Measurements from ENCODE around the gene QRICH2. TPM values are rescaled to one million over a fixed set of nuclear protein-coding genes. Genes with fewer than 3 reads are reported as not detected.

Gene QRICH2
- total and polyA plus RNA-seq, 9 of the 15 experiments (the other 6 are each of a cell fraction or from before 2014, with no cell fraction given) = 0.03 to 1.6 (median 0.81) TPM

- FAIRE-seq (no peak), DNase-seq (ENCODE audit: extremely low read depth in 1 of 4, low spot score in 3 of 4) (peak in 1 of 4 experiments; percentile 61), ATAC-seq (peak; percentile 38)
- H3K4me1 ChIP-seq (replicated peaks in 1 of 2; ENCODE audit: control insufficient read depth in 2 of 2, insufficient read depth in 2 of 2, low read length in 2 of 2) = peaks cover 23 to 26% of the 10 kb centered on the region in 2 experiments; a peak in 4 of 5 replicates
- H4K20me1 ChIP-seq (replicated peaks; ENCODE audit: control insufficient read depth, insufficient read depth, low read length) = no peaks in the 10 kb centered on the region
- H3K9me1 ChIP-seq (ENCODE audit: control insufficient read depth, insufficient read depth, low read length) = no peaks in the 10 kb centered on the region
- in situ Hi-C loops (cut with MboI) (no loop called here), intact Hi-C loops (cut with micrococcal nuclease) (loop anchor here (2.0 kb wide), 1 partner anchor 39 kb away; no protein-coding TSS in a partner anchor)
- H3K36me3 ChIP-seq (ENCODE audit: control insufficient read depth, insufficient read depth, low read length) = peaks cover 9% of the 10 kb centered on the region; the same call in 2 of the 3 replicates
- H3K27ac ChIP-seq (ENCODE audit: extremely low read depth, low read depth, low read length) = peak overlapping the region; percentile 80
- no peaks in the 10 kb centered on the region for H3K27me3 ChIP-seq (ENCODE audit: control insufficient read depth in 2 of 2, insufficient read depth in 2 of 2, low read length in 2 of 2)
- no peak overlapping the region for H3K4me3 ChIP-seq
- H2AFZ ChIP-seq (ENCODE audit: low read depth, low read length) = peak overlapping the region; percentile 46
- no peaks in the 10 kb centered on the region for H3K9me3 ChIP-seq (replicated peaks; ENCODE audit: control insufficient read depth, insufficient read depth, low read depth, low read length)
- 53% methylated on average over 6 of the region's 6 CpGs for WGBS (ENCODE audit: insufficient coverage, low coverage, missing lambda C conversion rate)
- ChIA-PET POLR2A (interaction anchor here (0.6 to 2.7 kb wide), 14 partner anchors 10 to 162 kb away, joined by 3 to 11 read pairs (median 5); partner anchors contain the start of gene UBALD2), CTCF (ENCODE audit: low intra/inter-chr PET ratio) (no interaction called here)
- no TSS peak for BruUV-seq (replicated peaks)
- peaks cover 84% of the 10 kb centered on the region for H3K79me2 ChIP-seq (ENCODE audit: control insufficient read depth, insufficient read depth, low read length)
- peak overlapping the region; percentile 63 for H3K4me2 ChIP-seq (ENCODE audit: insufficient read depth, low read length)
- H3K9ac ChIP-seq (ENCODE audit: insufficient read depth in 1 of 2, low read depth in 2 of 2, low read length in 2 of 2) = peak overlapping the region in 1 of 2 experiments; percentile 62; a peak in 2 of 4 replicates
- TF ChIP-seq ATF4 (CRISPR knock-in tag; IDR thresholded peaks at IDR 0.05) = no peak
- TF ChIP-seq, protein P1, sequence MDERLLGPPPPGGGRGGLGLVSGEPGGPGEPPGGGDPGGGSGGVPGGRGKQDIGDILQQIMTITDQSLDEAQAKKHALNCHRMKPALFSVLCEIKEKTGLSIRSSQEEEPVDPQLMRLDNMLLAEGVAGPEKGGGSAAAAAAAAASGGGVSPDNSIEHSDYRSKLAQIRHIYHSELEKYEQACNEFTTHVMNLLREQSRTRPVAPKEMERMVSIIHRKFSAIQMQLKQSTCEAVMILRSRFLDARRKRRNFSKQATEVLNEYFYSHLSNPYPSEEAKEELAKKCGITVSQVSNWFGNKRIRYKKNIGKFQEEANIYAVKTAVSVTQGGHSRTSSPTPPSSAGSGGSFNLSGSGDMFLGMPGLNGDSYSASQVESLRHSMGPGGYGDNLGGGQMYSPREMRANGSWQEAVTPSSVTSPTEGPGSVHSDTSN (CRISPR knock-in tag; IDR thresholded peaks at IDR 0.05; ENCODE audit: low read depth) = no peak
- TF ChIP-seq, protein P1 (tag; conservative IDR thresholded peaks at IDR 0.05; ENCODE audit: low read depth) = peak; percentile 24; the same call in 1 of the 2 replicates
- peak; percentile 8 to 66; a peak in 2 of 4 replicates for TF ChIP-seq KDM1A (IDR thresholded peaks at IDR 0.05)
- TF ChIP-seq BCOR (IDR thresholded peaks at IDR 0.05) = peak; percentile 30; the same call in 1 of the 2 replicates
- TF ChIP-seq FOXM1 (IDR thresholded peaks at IDR 0.05; ENCODE audit: low read depth) = no peak; the same call in 1 of the 2 replicates
- TF ChIP-seq FOXM1 (CRISPR knock-in tag; IDR thresholded peaks at IDR 0.05; ENCODE audit: low read depth) = no peak
- no peak for TF ChIP-seq USF2 (CRISPR knock-in tag; IDR thresholded peaks at IDR 0.05)
- TF ChIP-seq EHMT2 (IDR thresholded peaks at IDR 0.05) = peak; percentile 69; the same call in 1 of the 2 replicates
- peak in 1 of 3 experiments; percentile 42 for TF ChIP-seq YY1 (IDR thresholded peaks at IDR 0.05; ENCODE audit: borderline replicate concordance in 1 of 3, control insufficient read depth in 1 of 3, extremely low read depth in 1 of 3, insufficient read depth in 3 of 3, insufficient read length in 1 of 3, insufficient replicate concordance in 2 of 3, low read depth in 1 of 3, low read length in 2 of 3)
- TF ChIP-seq ZBTB9 (CRISPR knock-in tag; IDR thresholded peaks at IDR 0.05) = peak; percentile 46; the same call in 1 of the 2 replicates
- 0 out of 2 replicates have a peak, but pooled peaks have one; percentile 6 for TF ChIP-seq ELF4 (CRISPR knock-in tag; IDR thresholded peaks at IDR 0.05)
- TF ChIP-seq HDAC8 (tag; IDR thresholded peaks at IDR 0.05) = 0 out of 2 replicates have a peak, but pooled peaks have one; percentile 43
- no peak for TF ChIP-seq SOX6 (IDR thresholded peaks at IDR 0.05)
- TF ChIP-seq ZNF589 (CRISPR knock-in tag; IDR thresholded peaks at IDR 0.05; ENCODE audit: low read depth) = 0 out of 2 replicates have a peak, but pooled peaks have one; percentile 62
These were observed 74.3 kb downstream of the QRICH2 start for GRCh38 chr17:76233588-76234353.

All from K562 (cell line).